Liver (tissue), 9 donors: ENCODE measurements around the gene COL11A2. TPM values are rescaled to one million over a fixed set of nuclear protein-coding genes. Genes with fewer than 3 reads are reported as not detected.

Experiments used
- DNase-seq: peaks from one replicate; pipeline ENCODE4 v3.0.0-alpha.2; 2017; ENCODE audit warnings: low spot score
- H3K27ac ChIP-seq, 2 donors: one replicate each; pipeline ENCODE4 v1.7.0; 2013; ENCODE audit warnings: inconsistent platforms in 2 of 2, low read length in 2 of 2, control low read depth in 1 of 2, low read depth in 1 of 2, mild to moderate bottlenecking in 1 of 2
- H3K27me3 ChIP-seq, 4 donors: one replicate each; pipeline versions ENCODE4 v1.6.1 to v1.7.0; 2013; ENCODE audit warnings: low read length in 3 of 4, inconsistent platforms in 1 of 4, mild to moderate bottlenecking in 1 of 4, moderate library complexity in 1 of 4; ENCODE audit not compliant: control insufficient read depth in 4 of 4, insufficient read depth in 4 of 4
- H3K36me3 ChIP-seq, 4 donors: one replicate each; pipeline versions ENCODE4 v1.6.1 to v1.7.0; 2013; ENCODE audit warnings: low read length in 3 of 4, mild to moderate bottlenecking in 3 of 4, low read depth in 1 of 4, moderate library complexity in 1 of 4; ENCODE audit not compliant: control insufficient read depth in 4 of 4, insufficient read depth in 3 of 4
- H3K4me1 ChIP-seq, 4 donors: one replicate each; pipeline versions ENCODE4 v1.6.1 to v1.7.0; 2013; ENCODE audit warnings: low read length in 3 of 4, mild to moderate bottlenecking in 3 of 4, moderate library complexity in 1 of 4; ENCODE audit not compliant: control insufficient read depth in 4 of 4, insufficient read depth in 4 of 4
- H3K4me3 ChIP-seq, 3 donors: one replicate each; pipeline versions ENCODE4 v1.6.1 to v1.7.0; 2013; ENCODE audit warnings: low read length in 3 of 3, control low read depth in 1 of 3, low read depth in 1 of 3, mild to moderate bottlenecking in 1 of 3
- H3K9ac ChIP-seq, 2 donors: one replicate each; pipeline ENCODE4 v1.7.0; 2013; ENCODE audit warnings: low read length in 2 of 2, mild to moderate bottlenecking in 2 of 2, moderate library complexity in 2 of 2, control low read depth in 1 of 2, low read depth in 1 of 2
- H3K9me3 ChIP-seq, 4 donors: one replicate each; pipeline versions ENCODE4 v1.6.1 to v1.7.0; 2013; ENCODE audit warnings: low read length in 3 of 4; ENCODE audit not compliant: control insufficient read depth in 4 of 4
- EGR1 ChIP-seq, 2 donors: IDR thresholded peaks; 2 replicates each; pipeline ENCODE4 v1.6.1; 2016 to 2018; ENCODE audit warnings: antibody characterized with exemption in 2 of 2, low read depth in 2 of 2
- FOXA2 ChIP-seq: IDR thresholded peaks from 2 replicates; pipeline ENCODE4 v1.6.1; 2016; ENCODE audit warnings: antibody characterized with exemption
- GABPA ChIP-seq, 2 donors: IDR thresholded peaks in 1 of 2; conservative IDR thresholded peaks in 1 of 2; 2 replicates each; pipeline ENCODE4 v1.6.1; 2016; ENCODE audit warnings: antibody characterized with exemption in 2 of 2, mild to moderate bottlenecking in 1 of 2, moderate library complexity in 1 of 2
- HNF4A ChIP-seq, 2 donors: conservative IDR thresholded peaks; 2 replicates each; pipeline ENCODE4 v1.6.1; 2016; ENCODE audit warnings: antibody characterized with exemption in 2 of 2, mild to moderate bottlenecking in 2 of 2
- HNF4G ChIP-seq: IDR thresholded peaks from 2 replicates; pipeline ENCODE4 v1.6.1; 2016; ENCODE audit warnings: antibody characterized with exemption
- JUND ChIP-seq, 2 donors: IDR thresholded peaks; 2 replicates each; pipeline ENCODE4 v1.6.1; 2016; ENCODE audit warnings: antibody characterized with exemption in 2 of 2
- RAD21 ChIP-seq, 2 donors: IDR thresholded peaks; 2 replicates each; pipeline ENCODE4 v1.6.1; 2016; ENCODE audit warnings: antibody characterized with exemption in 2 of 2, mild to moderate bottlenecking in 2 of 2
- RXRA ChIP-seq, 2 donors: IDR thresholded peaks; 2 replicates each; pipeline ENCODE4 v1.6.1; 2017 to 2018; ENCODE audit warnings: antibody characterized with exemption in 2 of 2, mild to moderate bottlenecking in 1 of 2
- SP1 ChIP-seq: IDR thresholded peaks from 2 replicates; pipeline ENCODE4 v1.6.1; 2018; ENCODE audit warnings: antibody characterized with exemption, mild to moderate bottlenecking
- TAF1 ChIP-seq: conservative IDR thresholded peaks from 2 replicates; pipeline ENCODE4 v1.6.1; 2016; ENCODE audit warnings: antibody characterized with exemption, mild to moderate bottlenecking
- YY1 ChIP-seq: IDR thresholded peaks from 2 replicates; pipeline ENCODE4 v1.6.1; 2016; ENCODE audit warnings: antibody characterized with exemption, mild to moderate bottlenecking
- WGBS: extraction: QIAGEN DNeasy Blood & Tissue Kit; methylation state at CpG from one replicate; pipeline ENCODE4 v1.1.7; 2013; 5-methylcytosine and 5-hydroxymethylcytosine counted together
- polyA plus RNA-seq, 2 donors: library from polyadenylated mRNA; stranded (reverse) in 1 of 2; unstranded in 1 of 2; fragments of 200-250 nt in 1 of 2; fragments of >200 nt in 1 of 2; fragmentation: Nextera tagmentation in 1 of 2; extraction: Ambion mirVana in 1 of 2; gene quantifications; one replicate each; pipeline versions ENCODE4 v1.2.1 to v1.2.3, GENCODE V29; 2013 to 2015
- total RNA-seq, 2 donors: library from RNA; depleted of rRNA; stranded (reverse); fragments of >200 nt; gene quantifications; one replicate each; pipeline ENCODE4 v1.2.3, GENCODE V29; 2014
- TF ChIP-seq, protein P1 (sequence below): IDR thresholded peaks from 2 replicates; pipeline ENCODE4 v1.6.1; 2016; ENCODE audit warnings: antibody characterized with exemption, mild to moderate bottlenecking
- TF ChIP-seq, protein P2 (sequence below): IDR thresholded peaks from 2 replicates; pipeline ENCODE4 v1.6.1; 2016; ENCODE audit warnings: antibody characterized with exemption
- TF ChIP-seq, protein P3 (sequence below): IDR thresholded peaks from 2 replicates; pipeline ENCODE4 v1.6.1; 2016; ENCODE audit warnings: antibody characterized with exemption
- TF ChIP-seq, protein P4 (sequence below): fragments of 150-350 bp; IDR thresholded peaks from 2 replicates; pipeline ENCODE4 v1.5.1; 2017; ENCODE audit warnings: improper control_type of control experiment, low read depth, low read length; ENCODE audit not compliant: missing input control
- donor health status: healthy.
- donor health status: healthy.
- donor health status: healthy.
- donor health status: healthy.
- donor health status: healthy.

The COL11A2 gene
- total and polyA plus RNA-seq, 4 donors, result 0.15 to 0.59 (median 0.27) TPM

DNA sequence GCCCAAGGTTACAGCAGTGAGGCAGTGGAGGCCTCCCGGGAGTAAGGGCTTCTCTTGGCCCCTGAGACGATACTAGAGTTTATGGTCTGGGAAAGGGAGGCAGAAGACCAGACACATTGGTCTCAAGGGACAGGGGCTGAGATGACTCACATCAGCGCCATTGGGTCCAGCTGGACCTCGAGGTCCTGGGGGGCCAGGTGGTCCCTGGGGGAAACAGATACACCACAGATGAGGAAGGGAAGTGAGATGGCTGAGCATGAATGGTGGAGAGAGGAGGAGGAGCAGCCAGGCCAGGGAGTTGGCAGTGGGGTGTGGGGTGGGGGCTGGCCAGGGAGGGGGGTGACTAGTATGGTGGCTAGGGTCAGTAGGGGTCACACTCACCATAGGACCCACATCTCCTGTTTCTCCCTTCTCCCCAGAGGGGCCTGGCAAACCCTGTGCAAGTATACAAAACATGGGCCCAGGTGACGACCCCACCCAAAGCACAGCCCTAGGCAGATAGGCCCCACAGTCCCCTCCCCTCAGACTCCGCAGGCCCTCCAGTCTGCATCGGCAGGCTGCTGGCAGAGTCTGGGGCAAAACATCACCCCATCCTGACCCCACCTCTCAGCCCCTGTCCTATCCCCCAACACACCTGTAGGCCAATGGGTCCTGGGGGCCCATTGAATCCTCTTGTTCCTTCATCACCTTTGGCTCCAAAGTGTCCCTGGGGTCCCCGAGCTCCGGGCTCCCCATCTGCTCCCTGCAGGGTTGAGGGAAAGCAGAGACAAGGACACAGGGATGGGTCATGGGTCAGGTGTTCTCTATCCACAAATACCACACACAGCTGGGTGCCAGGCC is 21.9 kb downstream of the COL11A2 start:
- 87% methylated on average over 9 of the region's 9 CpGs for WGBS
- Histone ChIP-seq H3K9me3 (no peaks in the 10 kb centered on the region), H3K36me3 (no peaks in the 10 kb centered on the region), H3K27ac (no peak overlapping the region), H3K4me1 (no peaks in the 10 kb centered on the region), H3K9ac (no peak overlapping the region), H3K27me3 (no peaks in the 10 kb centered on the region), H3K4me3 (no peak overlapping the region)
- DNase-seq, result no peak
- no peak for TF ChIP-seq RXRA (IDR thresholded peaks at IDR 0.05)
- no peak for TF ChIP-seq GABPA (IDR thresholded peaks at IDR 0.05 in 1 of 2, conservative IDR thresholded peaks at IDR 0.05 in 1 of 2)
- TF ChIP-seq HNF4G, result no peak
- no peak for TF ChIP-seq EGR1 (IDR thresholded peaks at IDR 0.05; ENCODE audit: low read depth in 2 of 2)
- TF ChIP-seq, protein P1, sequence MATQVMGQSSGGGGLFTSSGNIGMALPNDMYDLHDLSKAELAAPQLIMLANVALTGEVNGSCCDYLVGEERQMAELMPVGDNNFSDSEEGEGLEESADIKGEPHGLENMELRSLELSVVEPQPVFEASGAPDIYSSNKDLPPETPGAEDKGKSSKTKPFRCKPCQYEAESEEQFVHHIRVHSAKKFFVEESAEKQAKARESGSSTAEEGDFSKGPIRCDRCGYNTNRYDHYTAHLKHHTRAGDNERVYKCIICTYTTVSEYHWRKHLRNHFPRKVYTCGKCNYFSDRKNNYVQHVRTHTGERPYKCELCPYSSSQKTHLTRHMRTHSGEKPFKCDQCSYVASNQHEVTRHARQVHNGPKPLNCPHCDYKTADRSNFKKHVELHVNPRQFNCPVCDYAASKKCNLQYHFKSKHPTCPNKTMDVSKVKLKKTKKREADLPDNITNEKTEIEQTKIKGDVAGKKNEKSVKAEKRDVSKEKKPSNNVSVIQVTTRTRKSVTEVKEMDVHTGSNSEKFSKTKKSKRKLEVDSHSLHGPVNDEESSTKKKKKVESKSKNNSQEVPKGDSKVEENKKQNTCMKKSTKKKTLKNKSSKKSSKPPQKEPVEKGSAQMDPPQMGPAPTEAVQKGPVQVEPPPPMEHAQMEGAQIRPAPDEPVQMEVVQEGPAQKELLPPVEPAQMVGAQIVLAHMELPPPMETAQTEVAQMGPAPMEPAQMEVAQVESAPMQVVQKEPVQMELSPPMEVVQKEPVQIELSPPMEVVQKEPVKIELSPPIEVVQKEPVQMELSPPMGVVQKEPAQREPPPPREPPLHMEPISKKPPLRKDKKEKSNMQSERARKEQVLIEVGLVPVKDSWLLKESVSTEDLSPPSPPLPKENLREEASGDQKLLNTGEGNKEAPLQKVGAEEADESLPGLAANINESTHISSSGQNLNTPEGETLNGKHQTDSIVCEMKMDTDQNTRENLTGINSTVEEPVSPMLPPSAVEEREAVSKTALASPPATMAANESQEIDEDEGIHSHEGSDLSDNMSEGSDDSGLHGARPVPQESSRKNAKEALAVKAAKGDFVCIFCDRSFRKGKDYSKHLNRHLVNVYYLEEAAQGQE, result no peak
- TF ChIP-seq RAD21 (IDR thresholded peaks at IDR 0.05), result no peak
- TF ChIP-seq, protein P2, sequence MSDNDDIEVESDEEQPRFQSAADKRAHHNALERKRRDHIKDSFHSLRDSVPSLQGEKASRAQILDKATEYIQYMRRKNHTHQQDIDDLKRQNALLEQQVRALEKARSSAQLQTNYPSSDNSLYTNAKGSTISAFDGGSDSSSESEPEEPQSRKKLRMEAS, result no peak
- no peak for TF ChIP-seq YY1
- TF ChIP-seq HNF4A (conservative IDR thresholded peaks at IDR 0.05), result no peak
- TF ChIP-seq SP1, result no peak
- TF ChIP-seq, protein P3, sequence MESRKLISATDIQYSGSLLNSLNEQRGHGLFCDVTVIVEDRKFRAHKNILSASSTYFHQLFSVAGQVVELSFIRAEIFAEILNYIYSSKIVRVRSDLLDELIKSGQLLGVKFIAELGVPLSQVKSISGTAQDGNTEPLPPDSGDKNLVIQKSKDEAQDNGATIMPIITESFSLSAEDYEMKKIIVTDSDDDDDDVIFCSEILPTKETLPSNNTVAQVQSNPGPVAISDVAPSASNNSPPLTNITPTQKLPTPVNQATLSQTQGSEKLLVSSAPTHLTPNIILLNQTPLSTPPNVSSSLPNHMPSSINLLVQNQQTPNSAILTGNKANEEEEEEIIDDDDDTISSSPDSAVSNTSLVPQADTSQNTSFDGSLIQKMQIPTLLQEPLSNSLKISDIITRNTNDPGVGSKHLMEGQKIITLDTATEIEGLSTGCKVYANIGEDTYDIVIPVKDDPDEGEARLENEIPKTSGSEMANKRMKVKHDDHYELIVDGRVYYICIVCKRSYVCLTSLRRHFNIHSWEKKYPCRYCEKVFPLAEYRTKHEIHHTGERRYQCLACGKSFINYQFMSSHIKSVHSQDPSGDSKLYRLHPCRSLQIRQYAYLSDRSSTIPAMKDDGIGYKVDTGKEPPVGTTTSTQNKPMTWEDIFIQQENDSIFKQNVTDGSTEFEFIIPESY, result no peak

DNA sequence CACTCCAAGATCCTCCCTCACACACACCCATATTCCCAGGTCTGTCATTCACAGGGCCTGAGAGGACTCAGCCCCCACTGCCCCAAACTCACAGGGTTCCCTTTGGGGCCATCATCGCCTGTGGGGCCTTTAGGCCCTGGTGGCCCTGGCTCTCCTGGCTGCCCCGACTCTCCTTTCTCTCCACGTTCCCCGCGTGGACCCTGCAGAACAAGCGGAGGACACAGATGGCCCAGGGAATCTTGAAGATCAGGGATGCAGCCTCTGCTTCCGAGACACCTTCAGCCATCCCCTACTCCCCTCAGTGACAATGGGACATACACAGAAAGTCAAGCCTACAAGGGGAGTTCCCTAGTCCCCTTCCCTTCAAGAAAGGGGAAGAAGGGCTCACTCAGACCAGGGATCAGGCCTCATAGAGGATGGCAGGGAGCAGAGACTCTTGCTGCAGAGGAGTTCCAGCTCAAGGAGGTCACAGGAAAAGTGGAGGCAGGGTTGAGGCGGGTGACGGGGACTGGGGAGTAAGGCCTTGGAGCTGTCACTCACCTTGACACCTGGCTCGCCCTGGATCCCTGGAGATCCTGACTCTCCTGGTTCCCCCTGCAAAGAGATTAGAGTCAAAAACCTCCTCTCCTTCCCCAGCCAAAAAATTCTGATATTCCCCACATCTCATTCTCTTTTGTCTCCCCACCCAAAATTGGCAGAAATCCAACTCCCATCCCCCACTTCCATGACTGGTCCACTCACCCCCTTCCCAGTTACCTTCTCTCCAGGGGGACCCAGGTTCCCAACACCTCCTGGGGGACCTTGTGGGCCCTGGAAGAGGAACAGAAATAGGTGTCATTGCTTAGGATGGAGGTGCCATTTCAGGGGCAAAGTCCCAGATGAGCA is 22.7 kb downstream of the COL11A2 start:
- Histone ChIP-seq H3K9ac (no peak overlapping the region), H3K36me3 (no peaks in the 10 kb centered on the region), H3K27ac (no peak overlapping the region), H3K9me3 (no peaks in the 10 kb centered on the region), H3K4me1 (no peaks in the 10 kb centered on the region), H3K27me3 (no peaks in the 10 kb centered on the region), H3K4me3 (no peak overlapping the region)
- TF ChIP-seq, protein P1, result no peak
- TF ChIP-seq RXRA (IDR thresholded peaks at IDR 0.05) (no peak), FOXA2 (no peak), HNF4G (no peak), JUND (IDR thresholded peaks at IDR 0.05) (no peak), GABPA (IDR thresholded peaks at IDR 0.05 in 1 of 2, conservative IDR thresholded peaks at IDR 0.05 in 1 of 2) (no peak), TAF1 (no peak)
- TF ChIP-seq, protein P4, sequence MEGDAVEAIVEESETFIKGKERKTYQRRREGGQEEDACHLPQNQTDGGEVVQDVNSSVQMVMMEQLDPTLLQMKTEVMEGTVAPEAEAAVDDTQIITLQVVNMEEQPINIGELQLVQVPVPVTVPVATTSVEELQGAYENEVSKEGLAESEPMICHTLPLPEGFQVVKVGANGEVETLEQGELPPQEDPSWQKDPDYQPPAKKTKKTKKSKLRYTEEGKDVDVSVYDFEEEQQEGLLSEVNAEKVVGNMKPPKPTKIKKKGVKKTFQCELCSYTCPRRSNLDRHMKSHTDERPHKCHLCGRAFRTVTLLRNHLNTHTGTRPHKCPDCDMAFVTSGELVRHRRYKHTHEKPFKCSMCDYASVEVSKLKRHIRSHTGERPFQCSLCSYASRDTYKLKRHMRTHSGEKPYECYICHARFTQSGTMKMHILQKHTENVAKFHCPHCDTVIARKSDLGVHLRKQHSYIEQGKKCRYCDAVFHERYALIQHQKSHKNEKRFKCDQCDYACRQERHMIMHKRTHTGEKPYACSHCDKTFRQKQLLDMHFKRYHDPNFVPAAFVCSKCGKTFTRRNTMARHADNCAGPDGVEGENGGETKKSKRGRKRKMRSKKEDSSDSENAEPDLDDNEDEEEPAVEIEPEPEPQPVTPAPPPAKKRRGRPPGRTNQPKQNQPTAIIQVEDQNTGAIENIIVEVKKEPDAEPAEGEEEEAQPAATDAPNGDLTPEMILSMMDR, result no peak
- TF ChIP-seq, protein P2, result no peak
- no peak for DNase-seq
- 94% methylated on average over 10 of the region's 10 CpGs for WGBS
